Hepatocyte (in vitro differentiated cells): Measurements from ENCODE around the gene OR51L1.

ENCODE experiments used
- EZH2 ChIP-seq: fragments of 200-600 bp; sonication (generic); IDR thresholded peaks from 2 replicates; pipeline ENCODE4 v1.6.1; 2016; ENCODE audit warnings: antibody characterized with exemption, mild to moderate bottlenecking, borderline replicate concordance
- EZH2phosphoT487 ChIP-seq: fragments of 200-600 bp; sonication (generic); IDR thresholded peaks from one replicate; pipeline ENCODE4 v1.6.1; 2018; ENCODE audit warnings: antibody characterized with exemption, mild to moderate bottlenecking, low read depth, moderate library complexity; ENCODE audit not compliant: unreplicated experiment, severe bottlenecking
- TF ChIP-seq, protein P1 (sequence below): fragments of 200-600 bp; sonication (generic); IDR thresholded peaks from 2 replicates; pipeline ENCODE4 v1.5.1; 2016; ENCODE audit warnings: antibody characterized with exemption, mild to moderate bottlenecking; ENCODE audit not compliant: poor library complexity

DNA sequence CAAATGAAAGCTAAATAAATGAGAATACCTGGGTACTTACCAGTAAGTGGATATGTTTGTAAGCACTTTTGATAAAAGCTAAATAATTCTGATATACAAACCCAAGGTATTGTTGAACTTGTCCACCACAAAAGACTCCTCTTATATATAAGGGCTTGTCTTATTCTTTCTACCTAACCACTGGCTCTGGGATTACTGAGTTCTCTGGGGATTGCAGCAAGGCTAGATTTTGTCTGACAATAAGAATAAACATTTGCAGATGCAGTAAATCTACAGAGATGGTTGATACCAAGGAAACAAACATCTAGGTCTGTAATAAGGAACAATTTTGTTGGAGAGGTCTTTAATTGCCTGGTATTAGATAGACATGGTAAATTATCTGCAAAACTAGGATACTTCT, 47.1 kb upstream of the OR51L1 start, which contains the start of gene OR51A4:
- TF ChIP-seq, protein P1, sequence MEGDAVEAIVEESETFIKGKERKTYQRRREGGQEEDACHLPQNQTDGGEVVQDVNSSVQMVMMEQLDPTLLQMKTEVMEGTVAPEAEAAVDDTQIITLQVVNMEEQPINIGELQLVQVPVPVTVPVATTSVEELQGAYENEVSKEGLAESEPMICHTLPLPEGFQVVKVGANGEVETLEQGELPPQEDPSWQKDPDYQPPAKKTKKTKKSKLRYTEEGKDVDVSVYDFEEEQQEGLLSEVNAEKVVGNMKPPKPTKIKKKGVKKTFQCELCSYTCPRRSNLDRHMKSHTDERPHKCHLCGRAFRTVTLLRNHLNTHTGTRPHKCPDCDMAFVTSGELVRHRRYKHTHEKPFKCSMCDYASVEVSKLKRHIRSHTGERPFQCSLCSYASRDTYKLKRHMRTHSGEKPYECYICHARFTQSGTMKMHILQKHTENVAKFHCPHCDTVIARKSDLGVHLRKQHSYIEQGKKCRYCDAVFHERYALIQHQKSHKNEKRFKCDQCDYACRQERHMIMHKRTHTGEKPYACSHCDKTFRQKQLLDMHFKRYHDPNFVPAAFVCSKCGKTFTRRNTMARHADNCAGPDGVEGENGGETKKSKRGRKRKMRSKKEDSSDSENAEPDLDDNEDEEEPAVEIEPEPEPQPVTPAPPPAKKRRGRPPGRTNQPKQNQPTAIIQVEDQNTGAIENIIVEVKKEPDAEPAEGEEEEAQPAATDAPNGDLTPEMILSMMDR: no peak
- TF ChIP-seq EZH2phosphoT487: no peak
- no peak for TF ChIP-seq EZH2
